Mesodermal cell (in vitro differentiated cells): ENCODE results near the gene ARHGEF28.

Experiments used
- H3K27ac ChIP-seq: 2 replicates; pipeline ENCODE4 v1.7.0; 2013; ENCODE audit warnings: mild to moderate bottlenecking, low read depth, low read length, moderate library complexity; ENCODE audit not compliant: severe bottlenecking
- H3K36me3 ChIP-seq: 2 replicates; pipeline ENCODE4 v1.7.1; 2013; ENCODE audit warnings: mild to moderate bottlenecking, low read length, moderate library complexity; ENCODE audit not compliant: control insufficient read depth, insufficient read depth
- H3K4me1 ChIP-seq: one replicate; pipeline ENCODE4 v1.7.1; 2013; ENCODE audit warnings: mild to moderate bottlenecking, low read length; ENCODE audit not compliant: insufficient read depth, control insufficient read depth, poor library complexity, severe bottlenecking
- H3K4me3 ChIP-seq: 2 replicates; pipeline ENCODE4 v1.7.0; 2013; ENCODE audit warnings: low read length, control low read depth, mild to moderate bottlenecking; ENCODE audit not compliant: insufficient read depth, poor library complexity, severe bottlenecking; ENCODE audit errors: extremely low read depth
- H3K9me3 ChIP-seq: 2 replicates; pipeline ENCODE4 v1.7.1; 2013; ENCODE audit warnings: mild to moderate bottlenecking, low read length, moderate library complexity; ENCODE audit not compliant: control insufficient read depth
- WGBS, 2 experiments: methylation state at CpG; one replicate each; pipeline ENCODE4 v1.1.5; 2013; ENCODE audit warnings: missing lambda C conversion rate in 2 of 2; ENCODE audit not compliant: insufficient coverage in 2 of 2; 5-methylcytosine and 5-hydroxymethylcytosine counted together

ARHGEF28 gene

DNA sequence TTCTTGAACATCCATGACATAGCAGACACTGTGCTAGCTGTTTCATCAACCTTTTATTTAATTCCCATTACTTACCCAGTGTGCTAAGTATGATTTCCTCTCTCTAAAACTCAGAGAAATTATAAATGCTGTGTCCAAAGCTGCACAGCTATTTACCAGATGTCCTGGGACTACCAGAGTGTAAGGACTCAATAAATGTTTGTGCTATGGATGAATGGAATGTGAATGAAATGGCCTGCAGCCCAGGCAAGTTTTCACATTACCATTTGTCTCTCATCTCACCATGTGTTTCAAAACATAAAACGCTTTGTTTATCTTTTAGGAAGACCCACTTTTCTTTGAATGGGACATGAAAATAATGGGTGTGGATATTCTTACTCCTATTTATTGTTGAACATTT, 96.2 kb downstream of the ARHGEF28 start:
- Histone ChIP-seq H3K4me1 (no peaks in the 10 kb centered on the region), H3K36me3 (no peaks in the 10 kb centered on the region), H3K9me3 (no peaks in the 10 kb centered on the region), H3K4me3 (no peak overlapping the region), H3K27ac (no peak overlapping the region)
- no CpG with 5 or more reads among the region's 1 CpG for whole genome bisulfite sequencing, 2 experiments

DNA sequence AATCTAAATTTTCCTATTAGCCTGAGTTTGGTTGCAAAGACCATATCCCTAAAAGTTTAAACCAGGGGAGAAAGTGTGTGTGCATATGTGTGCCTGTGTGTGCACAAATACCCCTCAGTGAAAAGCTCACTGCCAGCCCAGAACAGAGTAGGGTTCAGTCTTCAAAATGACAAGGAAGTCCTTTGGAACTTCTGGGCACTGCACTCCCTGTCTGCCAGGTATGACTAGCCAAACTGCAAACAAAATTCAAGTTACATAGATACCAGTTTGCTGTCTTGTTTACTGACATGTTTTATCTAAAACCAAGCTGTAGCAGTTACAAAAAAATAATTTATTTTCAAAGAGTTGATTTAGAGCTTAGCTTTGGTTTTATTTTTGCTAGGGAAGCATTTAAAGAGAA, 100.1 kb downstream of the ARHGEF28 start:
- H3K27ac ChIP-seq = no peak overlapping the region
- H3K36me3 ChIP-seq = no peaks in the 10 kb centered on the region
- H3K4me3 ChIP-seq = no peak overlapping the region
- no peaks in the 10 kb centered on the region for H3K9me3 ChIP-seq
- H3K4me1 ChIP-seq = no peaks in the 10 kb centered on the region

DNA sequence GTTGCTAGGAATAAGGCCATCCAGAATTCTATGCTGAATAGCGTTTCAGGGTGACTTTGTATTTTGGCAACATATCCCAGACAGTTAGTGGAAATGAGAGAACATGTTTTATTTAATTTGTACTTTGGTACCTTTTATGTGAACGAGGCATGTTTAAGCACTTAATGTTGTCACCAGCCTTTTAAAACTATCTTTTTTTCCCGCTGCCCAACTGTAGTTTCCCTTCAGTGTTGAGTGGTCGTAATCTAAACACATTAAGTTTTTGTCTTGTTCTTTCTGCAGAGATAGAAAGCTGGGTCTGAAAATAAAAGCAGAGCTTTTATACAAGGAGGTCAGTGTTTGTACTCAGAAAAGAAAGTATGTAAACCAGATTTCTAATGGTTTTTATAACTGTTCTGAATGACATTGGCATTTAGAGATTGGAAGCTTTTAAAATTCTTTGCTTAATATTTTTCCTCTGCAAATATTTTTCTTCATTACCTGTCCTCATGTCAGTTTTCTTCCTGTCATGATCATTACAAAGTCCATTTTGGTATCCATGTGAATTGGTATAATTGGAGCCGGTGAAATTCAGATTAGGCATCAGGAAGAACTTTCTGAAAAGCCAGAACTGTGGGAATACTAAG, 100.7 kb downstream of the ARHGEF28 start:
- no peaks in the 10 kb centered on the region for H3K36me3 ChIP-seq
- 90% methylated on average over 1 to 2 of the region's 5 CpGs for WGBS, 2 experiments
- no peak overlapping the region for H3K27ac ChIP-seq
- no peaks in the 10 kb centered on the region for H3K9me3 ChIP-seq
- H3K4me3 ChIP-seq = no peak overlapping the region
- H3K4me1 ChIP-seq = no peaks in the 10 kb centered on the region

DNA sequence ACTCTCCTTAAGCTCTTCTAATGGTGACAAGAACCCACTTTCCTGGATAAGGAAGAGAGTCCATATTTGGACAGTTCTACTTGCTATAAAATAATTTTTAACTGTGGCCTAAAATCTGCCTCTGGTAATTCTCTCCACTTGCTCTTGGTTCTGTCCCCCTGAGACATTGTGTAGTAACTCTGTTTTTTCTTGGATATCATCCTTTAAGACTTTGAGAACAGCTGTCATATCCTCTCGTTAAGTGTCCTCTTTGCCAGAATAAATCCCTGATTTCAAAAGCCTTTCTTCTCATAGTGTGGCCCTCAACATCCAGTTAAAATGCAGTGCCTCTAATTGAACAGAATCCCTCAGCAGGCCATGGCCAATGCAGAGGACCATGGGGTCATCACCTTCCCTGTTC, 101.5 kb downstream of the ARHGEF28 start:
- Histone ChIP-seq H3K4me1 (no peaks in the 10 kb centered on the region), H3K4me3 (no peak overlapping the region), H3K27ac (no peak overlapping the region), H3K36me3 (no peaks in the 10 kb centered on the region), H3K9me3 (no peaks in the 10 kb centered on the region)
- 71 to 91% methylated on average over 1 of the region's 1 CpG for WGBS, 2 experiments

DNA sequence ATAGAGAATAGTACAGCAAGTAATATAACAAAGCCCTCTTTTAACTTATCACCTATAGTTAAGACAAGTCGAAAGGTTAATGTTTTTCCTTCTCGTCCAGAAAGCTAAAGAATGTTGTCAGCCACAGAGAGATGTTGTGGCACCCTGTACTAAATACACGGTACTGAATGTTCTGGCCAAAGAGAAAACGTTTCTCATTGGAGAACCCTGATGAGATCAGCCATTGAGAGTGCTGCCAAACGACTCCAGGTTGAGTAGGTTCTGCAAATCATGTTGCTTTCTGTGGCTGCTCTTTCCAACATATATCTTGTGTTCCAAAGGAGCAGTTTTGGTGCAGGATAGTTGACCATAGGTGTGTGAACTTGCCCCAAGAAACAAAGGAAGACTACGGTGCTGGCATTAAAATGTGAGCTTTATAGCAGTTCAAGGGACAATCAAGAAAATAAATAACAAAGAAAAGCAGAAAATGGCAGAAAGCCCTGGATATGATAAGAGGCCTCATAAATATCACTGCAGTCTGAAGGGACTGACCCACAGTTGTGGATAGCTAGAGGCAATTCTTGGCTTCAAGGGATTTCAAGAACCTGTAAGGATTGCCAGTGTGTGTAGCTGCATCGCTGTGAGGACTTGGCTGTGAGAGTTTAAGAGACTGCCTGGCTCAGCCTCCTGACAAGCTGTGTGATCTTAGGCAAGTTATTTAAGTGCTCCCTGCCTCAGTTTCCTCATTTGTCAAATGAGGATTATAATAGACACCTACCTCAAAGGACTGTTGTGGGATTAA, 102.7 kb downstream of the ARHGEF28 start:
- Histone ChIP-seq H3K4me3 (no peak overlapping the region), H3K9me3 (peaks cover 2% of the 10 kb centered on the region), H3K36me3 (no peaks in the 10 kb centered on the region), H3K4me1 (no peaks in the 10 kb centered on the region), H3K27ac (no peak overlapping the region)
- WGBS, 2 experiments = 77 to 90% methylated on average over 6 to 7 of the region's 7 CpGs

DNA sequence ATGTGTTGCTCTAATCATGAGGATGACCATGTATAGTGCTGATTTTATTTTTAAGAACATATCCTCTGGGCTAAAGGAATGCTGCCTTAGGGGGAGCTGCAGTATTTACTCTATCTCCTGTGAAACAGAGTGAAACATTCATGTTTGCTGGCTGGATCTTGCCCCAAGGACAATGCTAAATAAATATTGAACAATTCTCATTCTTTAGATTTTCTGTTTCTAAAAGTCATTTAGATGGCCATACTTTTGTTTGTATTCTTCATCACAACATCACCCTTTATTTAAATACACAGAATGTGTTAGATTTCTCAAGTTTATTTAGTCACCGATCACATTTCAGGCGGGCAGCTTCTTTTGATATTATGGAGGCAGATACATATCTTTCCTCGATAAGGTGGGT, 103.3 kb downstream of the ARHGEF28 start:
- no peak overlapping the region for H3K4me3 ChIP-seq
- H3K36me3 ChIP-seq = no peaks in the 10 kb centered on the region
- WGBS, 2 experiments = no CpG with 5 or more reads among the region's 3 CpGs
- H3K4me1 ChIP-seq = no peaks in the 10 kb centered on the region
- peaks cover 4% of the 10 kb centered on the region for H3K9me3 ChIP-seq
- no peak overlapping the region for H3K27ac ChIP-seq

DNA sequence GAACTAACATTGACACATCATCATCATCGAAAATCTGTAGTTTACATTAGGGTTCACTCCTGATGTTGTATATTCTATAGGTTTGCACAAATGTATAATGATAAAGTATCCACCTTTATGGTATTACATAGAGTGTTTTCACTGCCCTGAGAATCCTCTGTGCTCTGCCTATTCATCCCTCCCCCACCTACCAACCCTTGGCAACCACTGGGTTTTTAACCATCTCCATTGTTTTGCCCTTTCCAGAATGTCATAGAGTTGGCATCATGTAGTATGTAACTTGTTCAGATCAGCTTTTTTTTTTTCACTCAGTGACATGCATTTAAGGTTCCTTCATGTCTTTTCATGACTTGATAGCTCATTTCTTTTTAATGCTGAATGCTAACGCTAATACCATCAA, 106.0 kb downstream of the ARHGEF28 start:
- Histone ChIP-seq H3K4me1 (no peaks in the 10 kb centered on the region), H3K27ac (no peak overlapping the region), H3K9me3 (peaks cover 4% of the 10 kb centered on the region), H3K36me3 (no peaks in the 10 kb centered on the region), H3K4me3 (no peak overlapping the region)
- WGBS, 2 experiments = 100% methylated on average over 1 of the region's 2 CpGs; no CpG with 5 or more reads in 1 of the 2 experiments

DNA sequence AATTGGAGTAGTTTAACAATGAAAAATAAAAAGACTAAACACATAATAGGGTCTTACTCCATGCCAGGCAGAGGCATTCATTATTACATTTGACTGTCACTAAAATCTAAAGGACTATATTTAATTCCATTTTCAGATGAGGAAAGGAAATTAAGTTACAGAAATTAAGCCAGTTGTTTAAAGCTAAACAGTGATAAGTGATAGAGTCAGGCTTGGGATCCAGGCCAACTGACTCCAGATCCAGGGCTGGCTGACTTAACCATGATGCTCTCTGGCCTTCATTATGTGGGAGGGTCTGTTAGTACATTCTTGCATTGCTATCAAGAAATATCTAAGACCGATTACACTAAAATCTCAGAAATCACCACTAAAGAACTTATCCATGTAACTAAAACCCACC, 107.2 kb downstream of the ARHGEF28 start:
- Histone ChIP-seq H3K36me3 (no peaks in the 10 kb centered on the region), H3K27ac (no peak overlapping the region), H3K9me3 (peaks cover 4% of the 10 kb centered on the region), H3K4me1 (no peaks in the 10 kb centered on the region), H3K4me3 (no peak overlapping the region)
- WGBS, 2 experiments = no CpG with 5 or more reads among the region's 1 CpG

DNA sequence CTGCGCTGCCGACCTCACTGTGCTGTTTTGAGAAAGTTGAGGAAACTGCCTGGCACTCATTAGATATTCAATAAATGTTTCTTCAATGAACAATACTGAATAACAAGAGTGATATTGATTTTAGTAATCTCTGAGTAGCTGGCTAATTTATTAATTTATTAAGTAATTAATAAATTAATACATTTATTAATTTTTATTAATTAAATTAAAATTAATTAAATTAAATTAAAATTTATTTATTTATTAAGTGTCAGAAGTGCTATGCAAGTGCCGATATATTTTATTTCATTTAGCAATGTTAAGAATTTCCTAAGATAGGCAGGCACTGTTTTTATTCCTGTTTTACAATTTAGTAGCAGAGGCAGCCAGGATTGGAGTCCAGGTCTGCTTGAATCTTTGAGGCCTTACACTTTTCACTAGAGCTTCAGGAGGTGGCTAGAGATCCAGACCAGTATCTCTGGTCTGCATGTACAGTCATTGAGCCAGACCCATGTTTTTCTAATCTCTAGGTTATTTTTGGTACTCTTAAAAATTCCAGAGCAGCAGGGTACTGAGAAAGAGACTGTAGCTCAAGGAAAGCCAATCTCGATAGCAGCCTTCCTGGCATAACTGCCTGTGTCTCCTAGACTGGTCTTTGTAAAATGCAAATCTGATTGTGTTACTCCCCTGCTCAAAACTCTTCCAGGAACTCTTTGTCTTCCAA, 109.2 kb downstream of the ARHGEF28 start:
- 77 to 89% methylated on average over 1 of the region's 4 CpGs for WGBS, 2 experiments
- Histone ChIP-seq H3K27ac (no peak overlapping the region), H3K4me1 (peaks cover under 1% of the 10 kb centered on the region), H3K4me3 (no peak overlapping the region), H3K9me3 (peaks cover 4% of the 10 kb centered on the region), H3K36me3 (no peaks in the 10 kb centered on the region)

DNA sequence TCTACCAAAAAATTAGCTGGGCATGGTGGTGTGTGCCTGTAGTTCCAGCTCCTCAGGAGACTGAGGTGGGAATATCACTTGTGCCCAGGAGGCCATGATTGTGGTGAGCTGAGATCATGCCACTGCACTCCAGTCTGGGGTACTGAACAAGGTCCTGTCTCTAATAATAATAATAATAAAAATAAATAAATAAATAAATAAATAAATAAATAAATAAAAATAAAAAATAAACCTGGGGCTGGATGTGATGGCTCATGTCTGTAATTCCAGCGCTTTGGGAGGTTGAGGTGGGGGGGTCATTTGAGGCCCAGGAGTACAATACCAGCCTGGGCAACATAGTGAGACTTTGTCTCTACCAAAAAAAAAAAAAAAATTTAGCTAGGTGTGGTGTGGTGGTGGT, 113.7 kb downstream of the ARHGEF28 start:
- Histone ChIP-seq H3K36me3 (no peaks in the 10 kb centered on the region), H3K27ac (no peak overlapping the region), H3K9me3 (no peaks in the 10 kb centered on the region), H3K4me3 (no peak overlapping the region), H3K4me1 (peaks cover 5% of the 10 kb centered on the region)
- WGBS, 2 experiments = 100% methylated on average over 1 of the region's 1 CpG; no CpG with 5 or more reads in 1 of the 2 experiments
